H1 (cell line): Measurements from ENCODE around the gene TGFB1I1. TPM values are rescaled to one million over a fixed set of nuclear protein-coding genes. Genes with fewer than 3 reads are reported as not detected.

Experiments used
- RNF2 ChIP-seq: fragments of 200-900, 300-1000 bp; sonication (generic); IDR thresholded peaks from 2 replicates; pipeline ENCODE4 v1.7.1; 2016; ENCODE audit warnings: borderline replicate concordance, low read depth, mild to moderate bottlenecking, antibody characterized with exemption, low read length; ENCODE audit not compliant: poor library complexity, severe bottlenecking; ENCODE audit errors: missing control alignments
- polyA plus RNA-seq, 7 experiments: library from polyadenylated mRNA; depleted of rRNA in 3 of 7; stranded (reverse) in 5 of 7; unstranded in 2 of 7; fragments of >200 nt in 5 of 7; fragments of 200-250 nt in 2 of 7; gene quantifications; 1 replicate in 5 of 7; 2 replicates in 1 of 7; 4 replicates in 1 of 7; pipeline versions ENCODE4 v1.2.1 to v1.2.3, GENCODE V29; 2011 to 2013; ENCODE audit warnings: missing spikeins in 2 of 7, mixed read lengths in 2 of 7
- total RNA-seq: library from RNA; stranded (reverse); fragmentation: NEBNext Ultra II Directional; extraction: Animal tissue kit (Norgen Biotek cat#: 25700); gene quantifications from 2 replicates; pipeline ENCODE4 v1.2.1, GENCODE V29; 2021

TGFB1I1 gene
- total and polyA plus RNA-seq, 2 of the 8 experiments (the other 6 are each of a cell fraction or from before 2014, with no cell fraction given): 5.6 to 5.8 TPM

DNA sequence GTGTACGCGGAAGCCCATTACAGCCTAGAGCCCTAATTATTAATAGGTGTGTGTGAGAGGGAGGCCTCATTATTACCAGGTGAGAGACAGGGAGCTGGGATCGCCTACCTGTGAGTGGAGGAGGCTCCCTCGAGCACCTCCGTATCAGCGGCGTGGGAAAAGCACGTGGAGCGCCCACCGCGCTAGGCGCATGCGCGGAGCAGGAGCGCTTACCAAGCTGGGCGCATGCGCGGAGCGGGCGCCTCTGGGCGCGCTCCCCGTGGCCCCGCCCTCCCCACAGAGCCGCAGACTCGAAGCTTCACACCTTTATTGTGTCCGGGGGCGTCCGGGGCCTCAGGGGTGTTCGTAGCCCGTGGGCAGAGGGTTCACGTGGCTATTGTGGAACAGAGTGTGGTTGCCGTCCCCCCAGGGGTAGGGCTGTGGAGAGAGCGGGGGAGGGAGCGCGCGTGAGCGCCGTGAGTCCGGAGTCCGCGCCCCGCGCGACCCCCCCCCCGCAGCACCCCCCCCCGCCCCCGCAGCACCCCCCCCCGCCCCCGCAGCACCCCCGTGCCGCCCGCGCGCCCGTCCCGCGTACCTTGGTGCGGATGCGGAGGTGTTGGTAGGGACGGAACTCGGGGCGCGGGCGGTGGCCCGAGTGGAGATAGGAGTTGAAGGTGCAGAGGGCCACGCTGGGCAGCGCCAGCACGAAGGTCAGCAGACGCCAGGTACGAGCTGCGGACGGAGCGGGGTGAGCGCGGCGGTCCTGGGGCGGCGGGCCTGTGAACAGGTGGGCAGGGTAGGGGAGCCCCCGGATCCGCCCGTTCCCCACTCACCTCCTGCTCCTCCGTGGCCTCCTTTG, 44.3 kb upstream of the TGFB1I1 start (continued):
- peak; percentile 69 for TF ChIP-seq RNF2
